DOHH2 (cell line): Measurements from ENCODE around the gene MISP.

ENCODE experiments used
- H3F3A ChIP-seq: fragments of 200-600 bp; sonication (generic), shearing (Covaris generic); 2 replicates; pipeline ENCODE4 v1.6.0; 2016; ENCODE audit warnings: antibody characterized with exemption, mild to moderate bottlenecking; ENCODE audit not compliant: control insufficient read depth, insufficient read depth
- H3K27ac ChIP-seq: fragments of 200-600 bp; sonication (generic); 2 replicates; pipeline ENCODE4 v1.5.1; 2014; ENCODE audit warnings: low read depth, mild to moderate bottlenecking, low read length, moderate library complexity
- H3K27me3 ChIP-seq: fragments of 200-600 bp; sonication (generic); 2 replicates; pipeline ENCODE4 v1.6.1; 2014; ENCODE audit warnings: mild to moderate bottlenecking, low read length, mixed read lengths; ENCODE audit not compliant: control insufficient read depth
- H3K36me3 ChIP-seq: fragments of 200-600 bp; sonication (generic); 2 replicates; pipeline ENCODE4 v1.6.1; 2014; ENCODE audit warnings: mild to moderate bottlenecking, low read length, moderate library complexity, mixed read lengths; ENCODE audit not compliant: control insufficient read depth
- H3K4me1 ChIP-seq: fragments of 200-600 bp; sonication (generic); 2 replicates; pipeline ENCODE4 v1.6.1; 2014; ENCODE audit warnings: mild to moderate bottlenecking, low read length, mixed read lengths; ENCODE audit not compliant: control insufficient read depth
- H3K4me2 ChIP-seq: fragments of 200-600 bp; sonication (generic); 2 replicates; pipeline ENCODE4 v1.6.0; 2014; ENCODE audit warnings: mild to moderate bottlenecking, low read length, moderate library complexity
- H3K4me3 ChIP-seq: fragments of 200-600 bp; sonication (generic); 2 replicates; pipeline ENCODE4 v1.5.1; 2014; ENCODE audit warnings: mild to moderate bottlenecking, low read length, mixed read lengths
- H3K79me2 ChIP-seq: fragments of 200-600 bp; sonication (generic); 2 replicates; pipeline ENCODE4 v1.6.1; 2014; ENCODE audit warnings: mild to moderate bottlenecking, low read length, mixed read lengths; ENCODE audit not compliant: control insufficient read depth
- H3K9me2 ChIP-seq: fragments of 200-600 bp; sonication (generic); replicated peaks from 2 replicates; pipeline ENCODE4 v1.6.1; 2014; ENCODE audit warnings: mild to moderate bottlenecking, low read length, mixed read lengths; ENCODE audit not compliant: control insufficient read depth
- H3K9me3 ChIP-seq: fragments of 200-600 bp; sonication (generic); 2 replicates; pipeline ENCODE4 v1.6.1; 2014; ENCODE audit warnings: antibody characterized with exemption, low read length, mixed read lengths; ENCODE audit not compliant: control insufficient read depth, insufficient read depth
- H4K20me1 ChIP-seq: fragments of 200-600 bp; sonication (generic); 2 replicates; pipeline ENCODE4 v1.6.0; 2014; ENCODE audit warnings: low read depth, mild to moderate bottlenecking, antibody characterized with exemption, low read length, moderate library complexity; ENCODE audit not compliant: control insufficient read depth, insufficient read depth
- EZH2phosphoT487 ChIP-seq: fragments of 200-600 bp; sonication (generic); IDR thresholded peaks from 2 replicates; pipeline ENCODE4 v1.6.1; 2017; ENCODE audit warnings: borderline replicate concordance, mild to moderate bottlenecking, antibody characterized with exemption, low read length, moderate library complexity, mixed read lengths
- TF ChIP-seq, protein P1 (sequence below): fragments of 200-600 bp; sonication (generic); IDR thresholded peaks from one replicate; pipeline ENCODE4 v1.5.1; 2014; ENCODE audit warnings: antibody characterized with exemption, mild to moderate bottlenecking, low read depth, low read length; ENCODE audit not compliant: poor library complexity, severe bottlenecking

The MISP gene

GRCh38 chr19:805166-805551, 54.2 kb downstream of the MISP start:
- Histone ChIP-seq H3K9me3 (no peaks in the 10 kb centered on the region), H3K27ac (no peak overlapping the region), H3K4me2 (no peak overlapping the region), H3K9me2 (no peaks in the 10 kb centered on the region), H3K4me3 (no peak overlapping the region), H4K20me1 (peaks cover 48% of the 10 kb centered on the region), H3K4me1 (peaks cover 5% of the 10 kb centered on the region; the same call in 1 of the 2 replicates), H3K79me2 (peaks cover 78% of the 10 kb centered on the region), H3K27me3 (no peaks in the 10 kb centered on the region), H3F3A (peaks cover 5% of the 10 kb centered on the region), H3K36me3 (peaks cover 97% of the 10 kb centered on the region)
- TF ChIP-seq, protein P1, sequence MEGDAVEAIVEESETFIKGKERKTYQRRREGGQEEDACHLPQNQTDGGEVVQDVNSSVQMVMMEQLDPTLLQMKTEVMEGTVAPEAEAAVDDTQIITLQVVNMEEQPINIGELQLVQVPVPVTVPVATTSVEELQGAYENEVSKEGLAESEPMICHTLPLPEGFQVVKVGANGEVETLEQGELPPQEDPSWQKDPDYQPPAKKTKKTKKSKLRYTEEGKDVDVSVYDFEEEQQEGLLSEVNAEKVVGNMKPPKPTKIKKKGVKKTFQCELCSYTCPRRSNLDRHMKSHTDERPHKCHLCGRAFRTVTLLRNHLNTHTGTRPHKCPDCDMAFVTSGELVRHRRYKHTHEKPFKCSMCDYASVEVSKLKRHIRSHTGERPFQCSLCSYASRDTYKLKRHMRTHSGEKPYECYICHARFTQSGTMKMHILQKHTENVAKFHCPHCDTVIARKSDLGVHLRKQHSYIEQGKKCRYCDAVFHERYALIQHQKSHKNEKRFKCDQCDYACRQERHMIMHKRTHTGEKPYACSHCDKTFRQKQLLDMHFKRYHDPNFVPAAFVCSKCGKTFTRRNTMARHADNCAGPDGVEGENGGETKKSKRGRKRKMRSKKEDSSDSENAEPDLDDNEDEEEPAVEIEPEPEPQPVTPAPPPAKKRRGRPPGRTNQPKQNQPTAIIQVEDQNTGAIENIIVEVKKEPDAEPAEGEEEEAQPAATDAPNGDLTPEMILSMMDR = peak; percentile 36
- TF ChIP-seq EZH2phosphoT487 = no peak

GRCh38 chr19:805600-806550, 55.0 kb downstream of the MISP start:
- Histone ChIP-seq H3K4me3 (no peak overlapping the region), H3K36me3 (peaks cover 97% of the 10 kb centered on the region), H3K79me2 (peaks cover 71% of the 10 kb centered on the region), H3K4me2 (no peak overlapping the region), H3K9me3 (no peaks in the 10 kb centered on the region), H4K20me1 (peaks cover 41% of the 10 kb centered on the region), H3F3A (peaks cover 5% of the 10 kb centered on the region), H3K9me2 (no peaks in the 10 kb centered on the region), H3K27ac (no peak overlapping the region), H3K27me3 (no peaks in the 10 kb centered on the region), H3K4me1 (no peaks in the 10 kb centered on the region)
- no peak for TF ChIP-seq EZH2phosphoT487
- TF ChIP-seq, protein P1 = no peak

- no peaks in the 10 kb centered on the region for H3K4me1 ChIP-seq
- H3K4me2 ChIP-seq = no peak overlapping the region
- H3K4me3 ChIP-seq = no peak overlapping the region
- H3K27me3 ChIP-seq = no peaks in the 10 kb centered on the region
- H3K27ac ChIP-seq = no peak overlapping the region
- H3K9me2 ChIP-seq = no peaks in the 10 kb centered on the region
- H3K9me3 ChIP-seq = no peaks in the 10 kb centered on the region
- TF ChIP-seq, protein P1 = no peak
- TF ChIP-seq EZH2phosphoT487 = no peak
- H4K20me1 ChIP-seq = peaks cover 31% of the 10 kb centered on the region
- H3K36me3 ChIP-seq = peaks cover 97% of the 10 kb centered on the region
- H3K79me2 ChIP-seq = peaks cover 60% of the 10 kb centered on the region
- H3F3A ChIP-seq = peaks cover 12% of the 10 kb centered on the region
Measured at GRCh38 chr19:806815-807421, 56.0 kb downstream of the MISP start.
